BE2C (cell line): ENCODE results near the gene YRDC.

ENCODE experiments used
- DNase-seq: peaks from one replicate; pipeline ENCODE4 v3.0.0-alpha.2; 2020
- H3K27me3 ChIP-seq: fragments of 250-450 bp; sonication (Bioruptor Pico); 2 replicates; pipeline ENCODE4 v1.5.1; 2020; ENCODE audit warnings: mild to moderate bottlenecking
- H3K36me3 ChIP-seq: fragments of 250-450 bp; sonication (Bioruptor Pico); 2 replicates; pipeline ENCODE4 v1.5.1; 2020; ENCODE audit warnings: mild to moderate bottlenecking
- H3K4me1 ChIP-seq: fragments of 250-450 bp; sonication (Bioruptor Pico); 2 replicates; pipeline ENCODE4 v1.5.1; 2020
- H3K4me3 ChIP-seq: 2 replicates; pipeline ENCODE4 v1.5.1; 2011; ENCODE audit warnings: low read depth, low read length
- H3K9me3 ChIP-seq: fragments of 250-450 bp; sonication (Bioruptor Pico); 2 replicates; pipeline ENCODE4 v1.5.1; 2020
- TF ChIP-seq, protein P1 (sequence below): IDR thresholded peaks from 2 replicates; pipeline ENCODE4 v1.5.1; 2012; ENCODE audit warnings: mild to moderate bottlenecking, low read depth, low read length

The YRDC gene

DNA sequence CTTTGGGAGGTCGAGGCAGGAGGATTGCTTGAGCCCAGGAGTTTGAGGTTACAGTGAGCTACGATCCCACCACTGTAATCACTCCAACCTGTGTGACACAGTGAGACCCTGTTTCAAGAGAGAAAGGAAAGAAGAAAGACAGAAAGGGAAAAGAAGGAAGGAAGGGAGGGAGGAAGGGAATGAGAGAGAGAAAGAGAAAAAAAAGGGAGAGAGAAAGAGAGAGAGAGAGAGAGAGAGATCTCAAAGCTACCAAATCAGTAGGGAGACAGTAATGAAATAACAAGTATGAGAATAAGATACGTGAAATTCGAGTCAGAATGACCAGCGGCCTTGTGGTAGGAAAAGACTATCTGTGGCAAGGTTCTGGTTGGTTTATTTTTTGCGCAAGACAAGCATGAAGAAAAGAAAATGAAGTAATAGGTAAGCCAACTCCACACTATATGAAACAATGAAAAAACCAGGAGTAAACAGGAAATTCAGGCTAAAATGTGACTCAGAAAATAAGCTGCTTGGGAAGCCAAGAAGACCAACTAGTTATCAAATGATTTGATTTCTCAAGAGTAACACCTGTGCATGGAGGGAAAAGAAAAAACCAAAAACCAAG lies 42.4 kb upstream of the YRDC start:
- H3K4me1 ChIP-seq: no peaks in the 10 kb centered on the region
- TF ChIP-seq, protein P1, sequence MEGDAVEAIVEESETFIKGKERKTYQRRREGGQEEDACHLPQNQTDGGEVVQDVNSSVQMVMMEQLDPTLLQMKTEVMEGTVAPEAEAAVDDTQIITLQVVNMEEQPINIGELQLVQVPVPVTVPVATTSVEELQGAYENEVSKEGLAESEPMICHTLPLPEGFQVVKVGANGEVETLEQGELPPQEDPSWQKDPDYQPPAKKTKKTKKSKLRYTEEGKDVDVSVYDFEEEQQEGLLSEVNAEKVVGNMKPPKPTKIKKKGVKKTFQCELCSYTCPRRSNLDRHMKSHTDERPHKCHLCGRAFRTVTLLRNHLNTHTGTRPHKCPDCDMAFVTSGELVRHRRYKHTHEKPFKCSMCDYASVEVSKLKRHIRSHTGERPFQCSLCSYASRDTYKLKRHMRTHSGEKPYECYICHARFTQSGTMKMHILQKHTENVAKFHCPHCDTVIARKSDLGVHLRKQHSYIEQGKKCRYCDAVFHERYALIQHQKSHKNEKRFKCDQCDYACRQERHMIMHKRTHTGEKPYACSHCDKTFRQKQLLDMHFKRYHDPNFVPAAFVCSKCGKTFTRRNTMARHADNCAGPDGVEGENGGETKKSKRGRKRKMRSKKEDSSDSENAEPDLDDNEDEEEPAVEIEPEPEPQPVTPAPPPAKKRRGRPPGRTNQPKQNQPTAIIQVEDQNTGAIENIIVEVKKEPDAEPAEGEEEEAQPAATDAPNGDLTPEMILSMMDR: no peak
- no peaks in the 10 kb centered on the region for H3K27me3 ChIP-seq
- DNase-seq: no peak
- no peaks in the 10 kb centered on the region for H3K36me3 ChIP-seq
- H3K9me3 ChIP-seq: no peaks in the 10 kb centered on the region
- H3K4me3 ChIP-seq: no peak overlapping the region

DNA sequence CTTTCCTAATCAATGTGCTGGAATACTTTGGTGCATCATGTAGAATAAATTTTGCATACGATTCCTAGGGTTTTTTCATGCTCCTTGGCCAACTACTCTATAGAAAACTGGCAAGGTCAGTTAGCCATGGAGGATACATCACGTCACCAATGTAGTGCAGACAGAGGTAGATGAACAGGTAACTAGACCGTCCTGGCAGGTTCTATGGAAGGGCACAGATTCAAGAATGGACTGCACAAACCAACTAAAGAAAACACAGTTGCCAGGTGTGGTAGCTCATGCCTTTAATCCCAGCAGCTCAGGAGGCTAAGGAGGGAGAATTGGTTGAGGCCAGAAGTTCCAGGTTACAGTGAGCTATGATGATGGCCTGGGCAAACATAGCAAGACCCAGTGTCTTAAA lies 41.5 kb upstream of the YRDC start:
- Histone ChIP-seq H3K27me3 (no peaks in the 10 kb centered on the region), H3K36me3 (no peaks in the 10 kb centered on the region), H3K9me3 (no peaks in the 10 kb centered on the region), H3K4me3 (no peak overlapping the region), H3K4me1 (no peaks in the 10 kb centered on the region)
- DNase-seq: no peak
- TF ChIP-seq, protein P1: no peak

DNA sequence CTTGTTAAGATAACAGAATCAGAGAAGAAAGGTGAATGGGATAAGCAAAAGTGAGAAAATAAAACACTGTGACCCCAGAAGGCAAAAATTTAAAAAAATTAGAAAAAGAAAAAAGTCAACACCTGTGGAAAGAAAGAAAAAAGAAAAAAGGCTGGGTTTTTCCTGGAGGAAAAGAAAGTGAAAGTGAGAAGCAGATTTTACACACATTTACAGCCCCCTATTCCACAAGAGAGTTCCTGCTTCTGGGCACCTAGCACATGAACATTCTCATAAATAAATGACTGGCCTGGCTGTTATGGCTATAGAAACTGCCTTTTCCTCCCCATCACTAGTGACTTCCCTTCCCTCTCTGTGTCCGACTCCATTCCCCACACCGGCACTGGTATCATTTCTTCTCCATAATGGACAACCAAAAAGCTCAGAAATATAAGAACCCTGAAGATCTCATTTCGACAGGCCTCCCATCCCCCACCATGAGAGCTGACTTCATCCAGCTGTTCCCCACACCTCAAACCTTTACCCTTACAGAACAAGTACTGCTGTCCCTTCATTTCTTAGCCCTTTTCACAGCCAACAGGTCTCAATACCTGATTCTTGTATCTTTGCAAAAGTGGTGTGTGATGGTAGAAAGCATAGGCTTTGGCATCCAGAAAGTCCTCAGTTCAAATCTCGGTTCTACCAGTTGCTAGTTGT lies 38.8 kb upstream of the YRDC start:
- DNase-seq: no peak
- no peaks in the 10 kb centered on the region for H3K27me3 ChIP-seq
- TF ChIP-seq, protein P1: no peak
- H3K36me3 ChIP-seq: no peaks in the 10 kb centered on the region
- no peaks in the 10 kb centered on the region for H3K4me1 ChIP-seq
- no peak overlapping the region for H3K4me3 ChIP-seq
- no peaks in the 10 kb centered on the region for H3K9me3 ChIP-seq

DNA sequence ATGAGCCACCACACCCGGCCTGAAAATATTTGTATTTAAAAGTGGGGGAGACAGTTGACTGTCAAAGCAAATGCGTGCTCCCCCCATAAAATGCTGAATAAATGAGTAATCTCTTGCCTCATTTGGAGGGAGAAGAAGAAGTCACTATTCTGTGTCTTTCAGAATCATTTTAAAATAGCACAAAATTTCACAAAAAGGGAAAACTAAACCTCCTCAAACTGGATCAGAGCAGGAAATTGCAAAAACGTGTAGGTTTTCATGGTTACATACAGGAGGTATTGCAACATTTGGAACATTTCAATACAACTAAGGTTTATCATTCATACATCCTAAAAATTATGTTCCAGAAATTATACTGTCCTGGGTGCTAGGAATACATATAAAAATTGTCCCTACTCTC lies 37.8 kb upstream of the YRDC start:
- Histone ChIP-seq H3K36me3 (no peaks in the 10 kb centered on the region), H3K9me3 (no peaks in the 10 kb centered on the region), H3K4me1 (no peaks in the 10 kb centered on the region), H3K27me3 (no peaks in the 10 kb centered on the region), H3K4me3 (no peak overlapping the region)
- TF ChIP-seq, protein P1: no peak
- no peak for DNase-seq

DNA sequence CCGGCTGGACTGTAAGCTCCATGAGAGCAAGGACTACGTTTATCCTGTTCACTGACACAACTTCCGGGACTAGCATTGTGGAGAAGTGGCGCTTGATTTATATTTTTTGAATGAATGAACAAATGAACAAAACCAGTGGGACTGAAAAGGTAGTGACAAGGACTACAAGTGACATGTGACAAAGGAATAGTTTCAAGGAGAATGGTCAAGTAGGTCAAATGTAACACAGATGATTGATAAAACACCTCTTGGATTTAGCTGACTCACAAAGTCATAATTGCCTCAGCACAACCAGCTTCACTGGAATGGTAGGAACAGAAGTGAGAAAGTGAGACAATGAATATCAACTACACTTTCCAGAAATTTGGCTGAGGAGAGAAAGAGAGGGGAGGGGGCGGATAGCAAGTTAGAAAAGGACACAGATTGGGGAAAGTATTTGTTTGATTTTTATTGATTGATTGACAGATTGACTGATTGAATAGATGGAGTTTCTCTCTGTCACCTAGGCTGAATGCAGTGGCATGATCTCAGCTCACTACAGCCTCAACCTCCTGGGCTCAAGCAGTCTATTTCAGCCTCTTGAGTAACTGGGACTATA lies 37.1 kb upstream of the YRDC start:
- Histone ChIP-seq H3K36me3 (no peaks in the 10 kb centered on the region), H3K27me3 (no peaks in the 10 kb centered on the region), H3K4me1 (no peaks in the 10 kb centered on the region), H3K9me3 (no peaks in the 10 kb centered on the region), H3K4me3 (no peak overlapping the region)
- DNase-seq: no peak
- TF ChIP-seq, protein P1: no peak

DNA sequence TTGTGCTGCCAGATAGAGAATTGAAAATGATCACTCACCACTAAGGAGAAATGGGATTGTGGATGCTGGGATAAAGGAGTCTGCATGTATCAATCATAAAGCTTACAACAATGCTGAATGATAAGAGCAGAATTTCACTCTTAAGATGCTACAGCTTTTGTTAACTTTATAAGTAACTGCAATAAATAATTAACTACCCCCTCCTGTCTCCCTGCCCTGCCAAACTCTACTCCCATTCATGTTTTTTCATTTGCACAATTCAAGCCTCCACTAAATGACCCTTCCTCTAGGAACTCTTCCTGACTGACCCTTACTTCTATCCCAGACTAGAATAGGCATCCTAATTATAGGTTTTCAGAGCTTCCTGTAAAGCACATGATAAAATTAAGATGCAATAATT lies 36.5 kb upstream of the YRDC start:
- DNase-seq: no peak
- TF ChIP-seq, protein P1: no peak
- H3K4me3 ChIP-seq: no peak overlapping the region
- no peaks in the 10 kb centered on the region for H3K9me3 ChIP-seq
- no peaks in the 10 kb centered on the region for H3K4me1 ChIP-seq
- H3K36me3 ChIP-seq: 0 out of 2 replicates have a peak, but pooled peaks cover 3% of the 10 kb centered on the region
- H3K27me3 ChIP-seq: no peaks in the 10 kb centered on the region
